Activated CD4-positive, alpha-beta T cell treated with anti-CD3 and anti-CD28 coated beads for 1 hour (primary cell): ENCODE results near the gene FOXK2.
"Not testable (repeated sequence)": the region's sequence is repeated elsewhere in the genome, so short reads cannot be mapped to it uniquely, and the experiment has no call there.

Source experiments
- DNase-seq: peaks from one replicate; pipeline ENCODE4 v3.0.0-alpha.2; 2020

FOXK2 gene

DNA sequence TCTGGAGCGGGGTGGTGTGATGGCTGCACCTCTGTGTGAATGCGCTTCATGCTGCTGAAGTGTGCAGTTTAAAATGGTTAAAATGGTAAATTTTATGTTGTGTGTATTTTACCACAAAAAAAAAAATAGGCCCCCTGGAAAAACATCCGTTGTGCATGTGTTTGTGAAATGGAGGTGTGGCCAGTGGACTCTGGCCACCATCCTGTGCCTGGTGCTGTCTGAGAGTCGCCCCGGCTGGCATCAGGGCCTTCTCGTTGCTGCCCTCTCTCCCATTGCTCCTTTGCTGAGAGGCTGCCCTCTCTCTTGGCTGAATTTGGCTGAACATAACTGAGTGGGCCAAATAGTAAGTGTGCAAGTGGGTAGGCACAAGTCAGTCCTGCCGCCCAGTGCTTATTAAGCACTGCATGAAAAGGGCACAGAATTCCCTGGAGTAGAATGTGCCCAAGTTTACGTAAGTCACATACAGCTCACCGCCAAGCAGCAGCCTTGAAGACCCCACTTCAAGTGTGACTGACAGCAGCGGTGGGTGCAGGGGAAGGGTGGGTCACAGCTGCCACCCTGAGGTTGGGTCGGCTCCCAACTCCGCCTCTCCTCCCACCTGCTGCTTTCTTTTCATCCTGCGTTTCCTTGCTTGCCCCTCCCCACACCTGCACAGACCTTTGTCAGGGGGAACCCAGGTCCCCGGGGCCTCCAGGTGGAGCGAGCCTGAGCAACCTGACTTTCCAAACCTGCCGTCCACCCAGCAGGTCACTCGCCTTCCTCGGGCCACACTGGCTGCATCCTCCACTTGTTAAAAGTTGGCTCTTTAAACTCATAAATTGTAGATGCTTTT, 46.8 kb downstream of the FOXK2 start:
- DNase-seq, result no peak

DNA sequence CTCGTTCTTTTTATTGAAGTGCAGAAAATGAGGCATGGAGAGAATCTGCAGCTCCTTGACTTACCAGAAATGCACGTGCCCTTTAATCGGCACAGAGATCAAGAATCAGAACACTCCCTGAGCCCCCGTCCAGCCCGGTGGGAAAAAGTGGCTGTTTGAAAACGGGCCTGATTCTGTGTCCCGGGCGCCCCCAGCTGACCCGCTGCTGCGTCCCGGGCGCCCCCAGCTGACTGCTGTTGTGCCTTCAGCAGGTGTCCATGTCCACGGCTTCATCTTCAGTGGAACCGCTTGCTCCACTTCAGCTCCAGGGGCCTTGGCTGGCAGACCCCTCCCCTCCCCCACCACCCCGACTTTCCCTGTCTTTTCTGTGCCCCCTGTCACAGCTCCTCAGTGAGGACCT, 47.8 kb downstream of the FOXK2 start:
- no peak for DNase-seq

DNA sequence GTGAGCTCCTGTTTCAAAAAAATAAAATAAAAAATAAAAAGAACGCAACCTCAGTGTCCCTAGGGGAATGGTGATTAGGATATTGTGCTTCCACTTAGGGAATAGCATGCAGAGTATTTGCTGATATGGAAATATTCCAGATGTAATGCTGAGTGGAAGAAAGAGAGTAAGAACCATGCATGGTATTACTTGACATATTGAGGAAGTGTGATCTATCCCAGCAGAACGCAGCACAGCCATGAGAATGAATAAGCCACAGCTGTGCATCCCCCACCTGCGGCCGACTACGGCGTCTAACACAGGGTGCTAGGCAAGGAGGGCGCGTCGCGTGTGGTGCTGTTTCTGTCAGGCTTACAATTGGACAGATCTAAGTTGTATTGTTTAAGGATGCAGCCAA, 49.5 kb downstream of the FOXK2 start:
- no peak for DNase-seq

DNA sequence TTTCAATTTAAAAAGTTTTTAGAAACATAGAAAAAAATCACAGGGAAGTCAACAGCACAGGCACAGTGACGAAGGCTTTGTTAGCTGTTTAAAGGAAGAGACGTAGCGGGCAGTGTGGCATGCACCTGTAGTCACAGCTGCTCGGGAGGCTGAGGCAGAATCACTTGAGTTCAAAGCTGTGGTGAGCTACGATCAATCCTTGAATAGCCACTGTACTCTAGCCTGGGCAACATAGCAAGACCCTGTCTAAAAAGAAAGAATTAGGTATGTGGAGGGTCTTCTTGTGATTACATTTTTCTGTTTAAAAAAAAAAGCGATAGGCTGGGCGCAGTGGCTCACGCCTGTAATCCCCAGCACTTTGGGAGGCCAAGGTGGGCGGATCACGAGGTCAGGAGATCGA, 50.1 kb downstream of the FOXK2 start:
- DNase-seq, result no peak

- DNase-seq, result no peak
These were observed 50.7 kb downstream of the FOXK2 start for GRCh38 chr17:82570277-82570676.

- DNase-seq, result no peak
These were observed 52.3 kb downstream of the FOXK2 start for GRCh38 chr17:82571855-82572254.

GRCh38 chr17:82574041-82574440, 54.5 kb downstream of the FOXK2 start:
- DNase-seq, result no peak

DNA sequence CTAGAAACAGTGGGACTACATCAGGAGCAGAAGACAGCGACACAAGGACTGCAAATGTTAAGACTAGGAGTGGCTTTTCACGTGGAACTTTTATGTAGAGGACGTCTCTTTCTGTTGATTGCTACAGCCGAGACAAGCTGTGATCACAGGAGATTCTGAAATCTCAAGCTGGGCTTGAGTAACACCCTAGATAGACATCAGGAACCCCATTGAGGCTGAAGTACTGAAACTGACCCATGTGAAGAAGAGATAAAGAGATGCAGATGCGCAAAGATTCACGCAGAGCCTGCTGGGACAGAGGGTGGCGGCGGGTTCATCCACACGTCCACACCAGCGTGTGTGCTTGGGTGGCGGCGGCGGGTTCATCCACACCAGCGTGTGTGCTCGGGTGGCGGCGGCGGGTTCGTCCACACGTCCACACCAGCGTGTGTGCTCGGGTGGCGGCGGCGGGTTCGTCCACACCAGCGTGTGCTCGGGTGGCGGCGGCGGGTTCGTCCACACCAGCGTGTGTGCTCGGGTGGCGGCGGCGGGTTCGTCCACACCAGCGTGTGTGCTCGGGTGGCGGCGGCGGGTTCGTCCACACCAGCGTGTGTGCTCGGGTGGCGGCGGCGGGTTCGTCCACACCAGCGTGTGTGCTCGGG, 56.2 kb downstream of the FOXK2 start:
- not testable (repeated sequence) for DNase-seq

GRCh38 chr17:82577300-82577699, 57.8 kb downstream of the FOXK2 start:
- no peak for DNase-seq

DNA sequence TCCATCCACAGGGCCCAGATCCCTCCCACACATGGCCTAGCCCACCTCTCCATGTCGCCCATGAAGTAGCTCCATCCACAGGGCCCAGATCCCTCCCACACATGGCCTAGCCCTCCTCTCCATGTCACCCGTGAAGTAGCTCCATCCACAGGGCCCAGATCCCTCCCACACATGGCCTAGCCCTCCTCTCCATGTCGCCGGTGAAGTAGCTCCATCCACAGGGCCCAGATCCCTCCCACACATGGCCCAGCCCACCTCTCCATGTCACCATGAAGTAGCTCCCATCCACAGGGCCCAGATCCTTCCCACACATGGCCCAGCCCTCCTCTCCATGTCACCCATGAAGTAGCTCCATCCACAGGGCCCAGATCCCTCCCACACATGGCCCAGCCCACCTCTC, 60.4 kb downstream of the FOXK2 start:
- DNase-seq, result not testable (repeated sequence)

GRCh38 chr17:82582213-82582612, 62.7 kb downstream of the FOXK2 start:
- DNase-seq, result no peak

GRCh38 chr17:82582709-82583108, 63.2 kb downstream of the FOXK2 start:
- DNase-seq, result no peak

GRCh38 chr17:82583720-82584234, 64.2 kb downstream of the FOXK2 start:
- DNase-seq, result no peak

- DNase-seq, result not testable (repeated sequence)
These were observed 66.5 kb downstream of the FOXK2 start for GRCh38 chr17:82585935-82586575.

- DNase-seq, result no peak
These were observed 67.2 kb downstream of the FOXK2 start for GRCh38 chr17:82586576-82587233.

DNA sequence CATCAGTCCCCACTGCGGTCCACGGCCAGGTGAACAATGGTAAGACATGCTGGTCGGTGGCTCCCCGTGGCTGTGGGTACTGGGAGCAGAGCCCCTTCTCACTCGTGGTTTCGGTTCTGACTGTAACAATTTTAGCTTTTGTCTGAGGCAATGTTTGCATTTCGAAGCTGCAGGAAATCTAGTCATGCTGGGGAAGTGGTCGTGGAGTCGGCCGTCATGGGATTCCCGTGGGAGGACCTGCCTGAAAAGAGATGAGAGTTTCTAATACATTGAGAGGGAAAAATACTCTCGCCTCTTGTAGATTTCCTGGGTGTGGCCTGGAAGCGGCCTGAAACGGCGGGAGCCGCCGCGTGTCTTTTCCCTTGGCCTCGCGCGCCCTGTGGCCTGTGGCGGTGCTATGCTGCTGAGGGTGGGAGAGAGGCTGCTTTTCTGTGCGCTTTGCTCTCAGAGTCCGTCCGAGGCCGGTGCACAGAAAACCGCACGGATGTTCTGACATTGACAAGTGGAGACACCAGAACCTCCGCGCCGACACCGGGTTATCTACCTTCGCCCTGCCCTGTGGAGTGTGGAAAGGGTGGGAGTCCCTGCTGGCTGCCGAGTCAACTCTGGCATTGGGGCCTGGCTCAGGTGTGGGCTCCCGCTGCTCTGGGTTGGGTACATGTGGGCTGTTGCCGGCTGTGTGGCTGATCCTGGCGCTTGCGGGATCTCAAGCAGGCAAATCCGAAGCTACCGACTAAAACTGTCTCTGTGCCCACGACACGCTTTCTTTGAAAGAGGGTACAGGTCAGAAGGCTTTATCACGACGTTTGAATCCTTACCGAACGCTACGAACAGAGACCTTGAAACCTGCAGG, 67.9 kb downstream of the FOXK2 start:
- DNase-seq, result no peak

DNA sequence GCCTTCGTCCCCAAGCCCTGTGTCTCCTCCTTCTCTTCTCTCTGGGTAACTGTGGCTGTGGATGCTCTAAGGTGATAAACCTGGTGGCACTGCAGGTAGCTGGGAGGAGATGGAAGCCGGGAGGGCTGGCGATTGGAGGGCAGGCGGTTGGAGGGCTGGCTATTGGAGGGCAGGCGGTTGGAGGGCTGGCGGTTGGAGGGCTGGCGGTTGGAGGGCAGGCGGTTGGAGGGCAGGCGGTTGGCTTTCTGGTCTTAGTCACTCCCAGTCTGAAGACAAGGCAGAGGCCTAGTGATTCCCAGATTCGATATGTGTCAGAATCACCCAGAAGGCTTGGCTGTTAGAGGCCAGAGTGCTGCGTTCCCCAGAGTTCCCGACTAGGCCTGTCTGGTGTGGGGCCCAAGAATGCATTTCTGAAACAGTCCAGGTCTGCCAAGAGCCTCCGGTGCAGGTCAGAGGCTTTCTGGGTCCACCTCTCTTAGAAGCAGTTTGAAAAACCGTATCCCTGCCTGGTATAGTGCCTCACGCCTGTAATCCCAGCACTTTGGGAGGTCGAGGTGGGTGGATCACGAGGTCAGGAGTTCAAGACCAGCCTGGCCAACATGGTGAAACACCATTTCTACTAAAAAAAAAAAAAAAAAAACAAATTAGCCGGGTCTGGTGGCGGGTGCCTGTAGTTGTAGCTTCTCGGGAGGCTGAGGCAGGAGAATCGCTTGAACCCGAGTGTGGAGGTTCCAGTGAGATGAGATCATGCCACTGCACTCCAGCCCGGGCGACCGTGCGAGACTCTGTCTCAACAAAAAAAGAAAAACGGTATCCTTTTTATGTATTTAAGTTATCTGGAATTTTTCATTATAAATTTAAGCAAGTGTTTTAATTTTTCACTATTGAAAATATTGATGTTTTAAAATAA, 69.0 kb downstream of the FOXK2 start:
- DNase-seq, result no peak

GRCh38 chr17:82589851-82590180, 70.3 kb downstream of the FOXK2 start:
- no peak for DNase-seq

GRCh38 chr17:82590216-82590615, 70.7 kb downstream of the FOXK2 start:
- DNase-seq, result no peak

DNA sequence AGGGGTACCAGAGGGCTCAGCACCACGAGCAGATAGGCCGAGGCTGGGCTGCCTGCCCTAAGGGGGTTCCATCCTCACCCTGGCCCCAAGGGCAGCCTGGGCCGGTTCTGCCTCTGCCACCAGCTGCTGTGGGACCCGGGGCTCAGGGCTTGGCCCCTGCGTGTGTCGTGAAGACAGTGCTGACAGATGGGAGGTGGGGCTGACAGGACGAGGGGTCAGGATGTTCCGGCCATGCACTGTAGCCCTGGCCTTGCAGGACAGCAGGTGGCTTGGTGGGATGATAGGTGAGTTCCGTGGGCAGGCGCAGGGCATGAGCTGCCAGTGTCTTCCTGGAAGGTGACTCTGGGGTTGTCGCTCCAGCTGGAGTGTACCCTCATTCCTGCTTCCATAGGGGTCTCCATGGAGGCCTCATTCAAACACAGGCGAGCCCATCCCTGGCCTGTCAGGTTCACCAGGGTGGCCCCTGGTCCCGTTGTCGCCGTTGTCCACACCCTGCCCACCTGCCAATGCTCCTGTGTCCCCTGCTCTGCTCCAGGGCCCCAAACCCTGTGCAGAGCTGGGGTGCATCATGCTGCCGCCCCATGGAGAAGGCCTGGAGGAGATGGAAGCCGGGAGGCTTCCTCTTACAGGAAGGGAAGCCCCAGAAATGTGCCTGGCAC, 71.5 kb downstream of the FOXK2 start:
- no peak for DNase-seq

GRCh38 chr17:82592289-82592766, 72.8 kb downstream of the FOXK2 start:
- no peak for DNase-seq
